CD4-positive, alpha-beta memory T cell (primary cell): ENCODE data around the gene NELFA. TPM values are rescaled to one million over a fixed set of nuclear protein-coding genes. Genes with fewer than 3 reads are reported as not detected.

Experiments used
- CTCF ChIA-PET: fragments of 350-600 bp; sonication (Branson Sonifier 250); formaldehyde crosslinking; loops from one replicate; lab custom pipeline; 2021; ENCODE audit warnings: inconsistent platforms; ENCODE audit not compliant: partially characterized antibody; lab: Charles Lee
- POLR2A ChIA-PET: fragments of 350-600 bp; sonication (Branson Sonifier 250); formaldehyde crosslinking; loops from one replicate; lab custom pipeline; 2021; ENCODE audit not compliant: partially characterized antibody; lab: Charles Lee
- DNase-seq, 5 donors: peaks; one replicate each; pipeline versions ENCODE4 v3.0.0 to v3.0.0-alpha.2; 2020 to 2022; ENCODE audit warnings: mixed read lengths in 1 of 5
- H3K27ac ChIP-seq: one replicate; pipeline ENCODE4 v1.7.0; 2013; ENCODE audit warnings: low read depth, low read length
- H3K27me3 ChIP-seq: 2 replicates; pipeline ENCODE4 v1.7.0; 2013; ENCODE audit warnings: mild to moderate bottlenecking, low read length, moderate library complexity; ENCODE audit not compliant: insufficient read depth
- H3K36me3 ChIP-seq: 2 replicates; pipeline ENCODE4 v1.7.0; 2013; ENCODE audit warnings: mild to moderate bottlenecking, low read length, moderate library complexity; ENCODE audit not compliant: insufficient read depth
- H3K4me1 ChIP-seq: 2 replicates; pipeline ENCODE4 v1.7.0; 2013; ENCODE audit warnings: mild to moderate bottlenecking, low read length, moderate library complexity; ENCODE audit not compliant: insufficient read depth
- H3K4me3 ChIP-seq, 2 donors: one replicate each; pipeline ENCODE4 v1.7.0; 2013; ENCODE audit warnings: low read length in 2 of 2, mild to moderate bottlenecking in 1 of 2
- H3K9me3 ChIP-seq, 2 donors: one replicate each; pipeline ENCODE4 v1.7.0; 2013; ENCODE audit warnings: low read length in 2 of 2, control low read depth in 1 of 2; ENCODE audit not compliant: control insufficient read depth in 1 of 2
- H3K27ac Mint-ChIP-seq, 7 donors: one replicate each; pipeline ENCODE4 v1.8.0; 2020 to 2021; ENCODE audit warnings: mixed read lengths in 7 of 7, mild to moderate bottlenecking in 6 of 7, inconsistent platforms in 3 of 7, moderate library complexity in 3 of 7
- H3K27me3 Mint-ChIP-seq, 2 donors: one replicate each; pipeline ENCODE4 v1.8.0; 2020 to 2021; ENCODE audit warnings: mixed read lengths in 2 of 2
- H3K36me3 Mint-ChIP-seq, 2 donors: one replicate each; pipeline ENCODE4 v1.8.0; 2020 to 2021; ENCODE audit warnings: mixed read lengths in 2 of 2, inconsistent platforms in 1 of 2, mild to moderate bottlenecking in 1 of 2
- H3K4me1 Mint-ChIP-seq, 4 donors: one replicate each; pipeline ENCODE4 v1.8.0; 2020 to 2021; ENCODE audit warnings: mixed read lengths in 4 of 4, mild to moderate bottlenecking in 1 of 4
- H3K4me3 Mint-ChIP-seq, 8 donors: one replicate each; pipeline ENCODE4 v1.8.0; 2020 to 2021; ENCODE audit warnings: mixed read lengths in 8 of 8, mild to moderate bottlenecking in 7 of 8, moderate library complexity in 6 of 8, inconsistent platforms in 3 of 8
- H3K9me3 Mint-ChIP-seq, 8 donors: one replicate each; pipeline ENCODE4 v1.8.0; 2020 to 2021; ENCODE audit warnings: mixed read lengths in 8 of 8, mild to moderate bottlenecking in 5 of 8, inconsistent platforms in 3 of 8, moderate library complexity in 1 of 8
- intact Hi-C: fragments of 100-400 bp; cut with micrococcal nuclease; formaldehyde crosslinking; loops from one replicate; pipeline ENCODE4 v1.15.1; 2023
- polyA plus RNA-seq, 2 donors: library from polyadenylated mRNA; unstranded; fragments of 300-500 nt; fragmentation: Illumina TruSeq; gene quantifications; one replicate each; pipeline ENCODE4 v1.2.3, GENCODE V29; 2021
- total RNA-seq, 2 experiments: library from RNA; stranded (reverse); gene quantifications; one replicate each; pipeline ENCODE4 v1.2.3, GENCODE V29; 2021

Gene NELFA
- total and polyA plus RNA-seq, 4 experiments from 2014 or later: 12.1 to 48.3 (median 42.3) TPM

DNA sequence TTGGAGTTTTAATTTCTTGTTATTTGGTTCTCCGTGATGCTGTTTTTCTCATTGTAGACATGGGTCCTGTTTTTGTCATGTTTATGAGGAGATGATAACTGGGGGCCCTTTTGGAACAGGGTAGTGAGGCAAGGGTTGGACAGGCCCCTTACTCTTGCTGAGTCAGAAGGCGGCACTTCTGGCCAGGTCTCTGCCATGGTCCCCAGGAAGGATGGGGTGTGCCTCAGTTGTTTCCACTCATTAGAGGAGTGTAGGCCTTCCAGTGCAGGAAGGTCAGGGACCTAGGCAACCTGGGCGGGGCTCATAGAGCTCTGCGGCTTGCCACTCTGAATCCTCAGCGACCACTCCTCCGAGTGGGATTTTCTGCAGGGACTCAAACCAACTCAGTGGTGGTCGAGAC is 68.2 kb downstream of the NELFA start:
- H3K9me3 ChIP-seq: no peaks in the 10 kb centered on the region
- no peak for DNase-seq
- H3K36me3 ChIP-seq: peaks cover 26% of the 10 kb centered on the region
- intact Hi-C loops: no loop called here
- H3K27ac ChIP-seq: no peak overlapping the region
- H3K27me3 ChIP-seq: no peaks in the 10 kb centered on the region
- Mint-ChIP-seq H3K4me3 (no peak overlapping the region), H3K27me3 (no peaks in the 10 kb centered on the region), H3K9me3 (no peaks in the 10 kb centered on the region), H3K4me1 (peaks cover 0 to 1% (median 0%) of the 10 kb centered on the region in 4 donors), H3K36me3 (peaks cover 15 to 59% of the 10 kb centered on the region in 2 donors), H3K27ac (peak overlapping the region in 1 of 7 donors; percentile 65)
- H3K4me1 ChIP-seq: no peaks in the 10 kb centered on the region
- POLR2A ChIA-PET: no interaction called here
- CTCF ChIA-PET: interaction anchor here (1.2 kb wide), 1 partner anchor 193 kb away, joined by 5 read pairs; no protein-coding TSS in a partner anchor
- no peak overlapping the region for H3K4me3 ChIP-seq

DNA sequence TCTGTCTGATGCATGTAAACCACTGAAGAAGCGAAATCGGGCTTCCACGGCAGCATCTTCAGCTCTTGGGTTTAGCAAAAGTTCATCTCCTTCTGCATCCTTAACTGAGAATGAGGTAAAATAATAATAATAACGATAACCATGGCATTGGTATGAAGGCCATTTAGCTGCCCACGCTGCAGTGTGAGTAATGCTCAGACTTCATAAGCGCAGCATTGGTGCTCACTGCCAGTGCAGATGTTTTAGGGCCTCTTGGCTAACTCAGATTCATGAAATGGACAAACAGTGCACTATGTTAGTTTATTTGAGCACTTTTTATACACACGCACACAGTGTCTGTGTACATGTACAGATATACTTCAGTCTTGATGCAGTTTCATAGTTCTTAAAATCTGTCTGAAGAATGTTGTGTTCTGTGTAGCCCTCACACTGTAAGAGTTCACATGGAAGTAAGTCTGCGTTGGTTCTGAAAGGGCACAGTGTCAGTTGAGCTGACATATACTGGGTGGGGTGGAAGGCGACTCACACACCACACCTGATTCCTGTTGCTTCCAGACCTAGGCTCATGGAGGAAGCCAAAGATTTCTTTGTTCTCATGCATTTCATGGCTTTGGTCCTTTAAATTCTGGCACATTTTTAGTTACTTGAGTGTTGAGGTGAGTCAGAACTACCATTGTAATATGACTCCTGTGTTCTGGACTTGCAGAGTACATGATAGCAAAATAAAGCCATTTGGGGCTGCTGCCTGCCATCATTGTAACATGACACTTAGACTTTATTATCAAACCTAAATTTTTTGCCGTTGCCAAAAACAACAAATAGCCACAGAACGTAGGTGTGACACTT is 68.9 kb downstream of the NELFA start:
- Histone ChIP-seq H3K27me3 (no peaks in the 10 kb centered on the region), H3K9me3 (no peaks in the 10 kb centered on the region), H3K4me3 (no peak overlapping the region), H3K27ac (no peak overlapping the region), H3K36me3 (peaks cover 26% of the 10 kb centered on the region), H3K4me1 (no peaks in the 10 kb centered on the region)
- Mint-ChIP-seq H3K36me3 (peaks cover 15 to 58% of the 10 kb centered on the region in 2 donors), H3K27ac (peak overlapping the region in 1 of 7 donors; percentile 63), H3K9me3 (no peaks in the 10 kb centered on the region), H3K4me3 (no peak overlapping the region), H3K27me3 (no peaks in the 10 kb centered on the region), H3K4me1 (peaks cover 0 to 1% (median 0%) of the 10 kb centered on the region in 4 donors)
- ChIA-PET POLR2A (no interaction called here), CTCF (no interaction called here)
- intact Hi-C loops: no loop called here
- DNase-seq: no peak

DNA sequence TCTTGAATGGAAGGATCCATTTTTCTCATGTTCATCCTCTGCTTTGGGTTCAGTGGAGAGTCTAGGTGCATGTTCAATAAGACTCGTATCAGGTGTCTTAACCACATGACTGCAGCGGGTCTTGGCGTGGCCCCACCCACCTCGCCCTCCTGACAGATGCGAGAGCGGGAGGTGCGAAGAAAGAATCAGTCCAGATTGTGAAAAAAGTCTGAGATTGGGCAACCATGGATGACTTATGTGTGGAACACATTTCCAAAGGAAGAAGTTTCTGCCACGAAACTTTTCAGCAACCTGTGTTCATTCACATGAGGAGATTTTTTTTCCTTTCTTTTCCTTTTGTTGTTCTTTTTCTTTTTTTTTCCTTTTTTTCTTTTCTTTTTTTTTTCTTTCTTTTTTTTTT is 70.7 kb downstream of the NELFA start:
- ChIA-PET POLR2A (no interaction called here), CTCF (no interaction called here)
- no peaks in the 10 kb centered on the region for H3K9me3 Mint-ChIP-seq
- H3K36me3 ChIP-seq: peaks cover 26% of the 10 kb centered on the region
- H3K4me3 ChIP-seq: no peak overlapping the region
- H3K9me3 ChIP-seq: no peaks in the 10 kb centered on the region
- H3K27ac Mint-ChIP-seq: peak overlapping the region in 2 of 7 donors; percentile 15 to 55
- no peak overlapping the region for H3K4me3 Mint-ChIP-seq
- peaks cover 12 to 51% of the 10 kb centered on the region in 2 donors for H3K36me3 Mint-ChIP-seq
- no peaks in the 10 kb centered on the region for H3K27me3 ChIP-seq
- no peak for DNase-seq
- H3K4me1 Mint-ChIP-seq: peaks cover 0 to 1% (median 0%) of the 10 kb centered on the region in 4 donors
- no peaks in the 10 kb centered on the region for H3K27me3 Mint-ChIP-seq
- no peak overlapping the region for H3K27ac ChIP-seq
- no peaks in the 10 kb centered on the region for H3K4me1 ChIP-seq
- intact Hi-C loops: no loop called here

DNA sequence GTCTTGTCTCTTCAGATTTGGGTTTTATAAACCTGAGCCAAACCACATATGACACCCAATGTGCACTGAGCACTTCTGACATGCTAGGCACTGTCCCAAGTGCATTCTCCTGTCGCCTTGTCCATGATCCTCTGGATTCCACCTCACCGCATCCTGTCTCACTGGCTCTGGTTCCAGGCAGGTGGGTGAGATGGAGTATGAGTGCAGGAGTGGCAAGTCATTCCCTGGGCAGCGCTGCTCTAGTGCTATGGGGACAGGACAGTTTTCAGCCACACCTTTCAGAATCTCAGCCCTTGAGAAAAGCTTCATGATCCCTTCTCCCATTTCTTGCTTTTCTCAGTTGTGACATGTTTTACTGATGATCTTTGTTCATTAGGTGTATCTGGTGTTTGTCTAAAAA is 71.2 kb downstream of the NELFA start:
- Mint-ChIP-seq H3K9me3 (no peaks in the 10 kb centered on the region), H3K4me1 (peaks cover 0 to 1% (median 0%) of the 10 kb centered on the region in 4 donors), H3K36me3 (peaks cover 11 to 48% of the 10 kb centered on the region in 2 donors), H3K4me3 (no peak overlapping the region), H3K27ac (peak overlapping the region in 2 of 7 donors; percentile 15 to 55), H3K27me3 (no peaks in the 10 kb centered on the region)
- Histone ChIP-seq H3K27me3 (no peaks in the 10 kb centered on the region), H3K27ac (no peak overlapping the region), H3K4me1 (no peaks in the 10 kb centered on the region), H3K9me3 (no peaks in the 10 kb centered on the region), H3K36me3 (peaks cover 26% of the 10 kb centered on the region), H3K4me3 (no peak overlapping the region)
- no peak for DNase-seq
- ChIA-PET CTCF (no interaction called here), POLR2A (no interaction called here)
- intact Hi-C loops: no loop called here

DNA sequence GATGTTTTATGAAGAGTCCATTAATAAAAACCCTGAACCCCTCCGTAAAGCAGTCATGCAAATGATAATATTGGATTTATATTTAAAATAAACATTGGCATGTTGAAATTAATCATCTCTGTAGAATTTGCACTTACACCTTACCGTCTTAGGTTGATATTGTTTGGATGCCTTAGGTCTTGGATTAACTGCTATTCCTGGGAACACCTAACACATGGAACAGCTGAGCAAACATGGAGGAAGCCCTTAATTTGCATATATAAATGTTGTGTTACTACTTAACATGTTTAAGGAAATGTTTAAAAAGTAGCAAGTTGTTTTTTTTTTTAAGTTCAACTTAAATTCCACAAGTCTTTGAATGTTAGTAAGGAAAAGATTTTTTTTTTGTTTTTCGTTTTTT is 75.1 kb downstream of the NELFA start:
- H3K4me3 ChIP-seq: no peak overlapping the region
- no peaks in the 10 kb centered on the region for H3K9me3 ChIP-seq
- peaks cover 0 to 1% (median 0%) of the 10 kb centered on the region in 4 donors for H3K4me1 Mint-ChIP-seq
- no peaks in the 10 kb centered on the region for H3K27me3 Mint-ChIP-seq
- H3K27ac ChIP-seq: no peak overlapping the region
- peaks cover 12 to 49% of the 10 kb centered on the region in 2 donors for H3K36me3 Mint-ChIP-seq
- H3K4me3 Mint-ChIP-seq: no peak overlapping the region
- H3K27me3 ChIP-seq: no peaks in the 10 kb centered on the region
- ChIA-PET CTCF (no interaction called here), POLR2A (no interaction called here)
- no peaks in the 10 kb centered on the region for H3K4me1 ChIP-seq
- no peaks in the 10 kb centered on the region for H3K9me3 Mint-ChIP-seq
- intact Hi-C loops: no loop called here
- H3K36me3 ChIP-seq: peaks cover 22% of the 10 kb centered on the region
- H3K27ac Mint-ChIP-seq: peak overlapping the region in 1 of 7 donors; percentile 13
- no peak for DNase-seq

DNA sequence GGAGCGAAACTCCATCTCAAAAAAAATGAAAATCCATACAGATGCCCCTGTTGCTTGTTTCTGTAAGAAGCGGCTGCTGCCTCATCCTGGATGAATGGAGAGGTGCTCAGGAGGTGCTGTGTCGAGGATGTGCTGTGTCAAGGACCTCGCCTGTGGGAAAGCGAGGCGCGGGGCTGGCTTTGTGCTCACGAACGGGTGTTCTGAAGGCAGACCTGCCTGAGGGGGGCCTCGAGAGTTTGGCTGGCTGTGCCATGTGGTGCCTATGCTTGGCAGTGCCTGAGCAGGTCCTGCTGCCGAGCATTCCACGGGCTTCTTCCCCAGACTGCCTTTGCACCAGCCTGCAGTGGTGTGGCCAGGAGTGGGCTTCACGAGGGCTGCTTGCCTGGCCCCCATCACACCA is 76.0 kb downstream of the NELFA start:
- no peaks in the 10 kb centered on the region for H3K9me3 ChIP-seq
- no peak overlapping the region for H3K27ac Mint-ChIP-seq
- H3K9me3 Mint-ChIP-seq: no peaks in the 10 kb centered on the region
- peaks cover 0 to 9% (median 0%) of the 10 kb centered on the region in 4 donors for H3K4me1 Mint-ChIP-seq
- no peaks in the 10 kb centered on the region for H3K27me3 ChIP-seq
- H3K27me3 Mint-ChIP-seq: no peaks in the 10 kb centered on the region
- no peak overlapping the region for H3K4me3 ChIP-seq
- no peak overlapping the region for H3K27ac ChIP-seq
- POLR2A ChIA-PET: no interaction called here
- no peak for DNase-seq
- H3K4me1 ChIP-seq: no peaks in the 10 kb centered on the region
- peaks cover 20 to 49% of the 10 kb centered on the region in 2 donors for H3K36me3 Mint-ChIP-seq
- intact Hi-C loops: no loop called here
- H3K4me3 Mint-ChIP-seq: no peak overlapping the region
- CTCF ChIA-PET: no interaction called here
- H3K36me3 ChIP-seq: peaks cover 18% of the 10 kb centered on the region
